Naive thymus-derived CD8-positive, alpha-beta T cell (primary cell): ENCODE results near the gene CTNNBIP1. TPM values are rescaled to one million over a fixed set of nuclear protein-coding genes. Genes with fewer than 3 reads are reported as not detected.
"Not testable (repeated sequence)": the region's sequence is repeated elsewhere in the genome, so short reads cannot be mapped to it uniquely, and the experiment has no call there.

ENCODE experiments used
- ATAC-seq, 2 donors: fragments of 150-1000 bp; cut with Tn5 transposase in 1 of 2; sonication (Bioruptor Pico), chemical (Tn5 transposase) in 1 of 2; 1 replicate in 1 of 2; 2 replicates in 1 of 2; pipeline ENCODE4 v1.10.0; 2021; ENCODE audit warnings: mild to moderate bottlenecking in 2 of 2, moderate library complexity in 2 of 2
- POLR2A ChIA-PET: fragments of 350-600 bp; sonication (Branson Sonifier 250); formaldehyde crosslinking; loops from one replicate; lab custom pipeline; 2021; ENCODE audit warnings: antibody characterized with exemption; lab: Charles Lee
- DNase-seq, 10 donors: peaks; one replicate each; pipeline versions ENCODE4 v3.0.0 to v3.0.0-alpha.2; 2020 to 2022
- H3K27ac Mint-ChIP-seq, 10 donors: one replicate each; pipeline ENCODE4 v1.8.0; 2020 to 2022; ENCODE audit warnings: mild to moderate bottlenecking in 10 of 10, mixed read lengths in 10 of 10, moderate library complexity in 4 of 10, inconsistent platforms in 1 of 10
- H3K27me3 Mint-ChIP-seq, 5 donors: one replicate each; pipeline ENCODE4 v1.8.0; 2021 to 2022; ENCODE audit warnings: mixed read lengths in 5 of 5
- H3K36me3 Mint-ChIP-seq, 3 donors: one replicate each; pipeline ENCODE4 v1.8.0; 2020 to 2022; ENCODE audit warnings: mixed read lengths in 3 of 3, mild to moderate bottlenecking in 2 of 3, inconsistent platforms in 1 of 3
- H3K4me1 Mint-ChIP-seq, 4 donors: one replicate each; pipeline ENCODE4 v1.8.0; 2021 to 2022; ENCODE audit warnings: mixed read lengths in 4 of 4
- H3K4me3 Mint-ChIP-seq, 10 donors: one replicate each; pipeline ENCODE4 v1.8.0; 2020 to 2022; ENCODE audit warnings: mild to moderate bottlenecking in 10 of 10, mixed read lengths in 10 of 10, moderate library complexity in 6 of 10, inconsistent platforms in 1 of 10
- H3K9me3 Mint-ChIP-seq, 9 donors: one replicate each; pipeline ENCODE4 v1.8.0; 2020 to 2022; ENCODE audit warnings: mixed read lengths in 9 of 9, mild to moderate bottlenecking in 3 of 9, inconsistent platforms in 1 of 9, moderate library complexity in 1 of 9
- polyA plus RNA-seq, 3 donors: library from polyadenylated mRNA; unstranded; fragments of 300-500 nt; fragmentation: Illumina TruSeq; gene quantifications; one replicate each; pipeline ENCODE4 v1.2.3, GENCODE V29; 2021
- total RNA-seq, 8 experiments: library from RNA in 2 of 8; stranded (reverse) in 2 of 8; gene quantifications; one replicate each; pipeline ENCODE4 v1.2.3 and lab custom pipeline; 2021 to 2026

CTNNBIP1 gene
- total RNA-seq (1 to 10 TPM; 7.5 to 8.9 TPM), polyA plus RNA-seq (10 to 100 TPM in 1 of 3 donors, 1 to 10 TPM in 2; 7.0 to 17.1 (median 9.9) TPM), total RNA-seq (lab: John Stamatoyannopoulos, UW) (4.0 to 12.1 (median 8.5) reads per million in 6 experiments)

GRCh38 chr1:9910076-9910422 is at the start of gene CTNNBIP1:
Gene CTNNBIP1, minus strand, starts transcription at chr1:9910269. Its CDS starts 38,205 bp downstream, at chr1:9872064.
- H3K4me1 Mint-ChIP-seq = peaks cover 23 to 42% (median 30%) of the 10 kb centered on the region in 4 donors
- DNase-seq (no peak), ATAC-seq (peak; percentile 78)
- peak within 1 kb of the TSS; percentile 93 to 99 (median 97) for H3K27ac Mint-ChIP-seq
- peak within 1 kb of the TSS; percentile 94 to 99 (median 96) for H3K4me3 Mint-ChIP-seq
- H3K36me3 Mint-ChIP-seq = no peaks in the 10 kb centered on the region
- H3K27me3 Mint-ChIP-seq = no peaks in the 10 kb centered on the region
- POLR2A ChIA-PET = interaction anchor here (1.2 kb wide), 1 partner anchor 34 kb away, joined by 4 read pairs; no protein-coding TSS in a partner anchor
- H3K9me3 Mint-ChIP-seq = no peaks in the 10 kb centered on the region

- Mint-ChIP-seq H3K27ac (no peak overlapping the region), H3K36me3 (peaks cover 0 to 2% (median 0%) of the 10 kb centered on the region in 3 donors), H3K4me1 (peaks cover 0 to 7% (median under 1%) of the 10 kb centered on the region in 4 donors), H3K4me3 (no peak overlapping the region), H3K9me3 (no peaks in the 10 kb centered on the region), H3K27me3 (no peaks in the 10 kb centered on the region)
- ATAC-seq (no peak), DNase-seq (no peak)
- POLR2A ChIA-PET = no interaction called here
Observed at GRCh38 chr1:9957726-9958125, 47.7 kb upstream of the CTNNBIP1 start.

- H3K27ac Mint-ChIP-seq = peak overlapping the region in 2 of 10 donors; percentile 11
Observed at GRCh38 chr1:9946315-9946714, 36.2 kb upstream of the CTNNBIP1 start.

GRCh38 chr1:9942939-9943788 is 33.1 kb upstream of the CTNNBIP1 start, which contains the start of the genes LZIC and NMNAT1:
Gene LZIC, minus strand, starts transcription at chr1:9943391. Its CDS starts 6,772 bp downstream, at chr1:9936619.
Gene NMNAT1, plus strand, starts transcription at chr1:9943475. Its CDS starts 28,599 bp downstream, at chr1:9972074.
- H3K9me3 Mint-ChIP-seq = no peaks in the 10 kb centered on the region
- peak; percentile 74 to 92 (median 84) for DNase-seq
- ATAC-seq = peak; percentile 95 to 96
- POLR2A ChIA-PET = interaction anchor here (0.5 to 1.6 kb wide), 9 partner anchors 8 to 487 kb away, joined by 3 to 7 read pairs (median 4); partner anchors contain the start of genes CENPS, CTNNBIP1 and UBE4B
- H3K4me3 Mint-ChIP-seq = peak within 1 kb of the TSS; percentile 97 to 99 (median 98)
- H3K27me3 Mint-ChIP-seq = no peaks in the 10 kb centered on the region
- peaks cover 0 to 27% (median 2%) of the 10 kb centered on the region in 3 donors for H3K36me3 Mint-ChIP-seq
- H3K27ac Mint-ChIP-seq = peak within 1 kb of the TSS; percentile 93 to 99 (median 98)
- H3K4me1 Mint-ChIP-seq = peaks cover 14 to 42% (median 34%) of the 10 kb centered on the region in 4 donors

More at GRCh38 chr1:9946315-9946714, 36.2 kb upstream of the CTNNBIP1 start:
- Mint-ChIP-seq H3K4me3 (no peak overlapping the region), H3K4me1 (peaks cover 15 to 45% (median 41%) of the 10 kb centered on the region in 4 donors), H3K36me3 (peaks cover 0 to 10% (median 2%) of the 10 kb centered on the region in 3 donors), H3K27me3 (no peaks in the 10 kb centered on the region), H3K9me3 (no peaks in the 10 kb centered on the region)
- POLR2A ChIA-PET = no interaction called here
- DNase-seq = no peak
- no peak for ATAC-seq

GRCh38 chr1:9942399-9942938 is 32.4 kb upstream of the CTNNBIP1 start:
- POLR2A ChIA-PET = interaction anchor here (1.0 to 1.5 kb wide), 4 partner anchors 9 to 488 kb away, joined by 3 to 4 read pairs (median 4); partner anchors contain the start of gene CENPS
- peak overlapping the region; percentile 60 to 99 (median 98) for H3K27ac Mint-ChIP-seq
- peak overlapping the region; percentile 97 to 99 (median 98) for H3K4me3 Mint-ChIP-seq
- peak in 5 of 10 donors; percentile 22 to 44 (median 27) for DNase-seq
- no peaks in the 10 kb centered on the region for H3K9me3 Mint-ChIP-seq
- H3K36me3 Mint-ChIP-seq = peaks cover 0 to 27% (median 2%) of the 10 kb centered on the region in 3 donors
- no peaks in the 10 kb centered on the region for H3K27me3 Mint-ChIP-seq
- peak; percentile 36 to 47 for ATAC-seq
- peaks cover 11 to 42% (median 32%) of the 10 kb centered on the region in 4 donors for H3K4me1 Mint-ChIP-seq

GRCh38 chr1:9929431-9930385 is 19.6 kb upstream of the CTNNBIP1 start:
- peaks cover 0 to 70% (median 11%) of the 10 kb centered on the region in 3 donors for H3K36me3 Mint-ChIP-seq
- no peak overlapping the region for H3K4me3 Mint-ChIP-seq
- H3K27ac Mint-ChIP-seq = peak overlapping the region in 2 of 10 donors; percentile 16 to 60
- peaks cover 0 to 2% (median under 1%) of the 10 kb centered on the region in 4 donors for H3K4me1 Mint-ChIP-seq
- H3K27me3 Mint-ChIP-seq = no peaks in the 10 kb centered on the region
- no peak for DNase-seq
- H3K9me3 Mint-ChIP-seq = no peaks in the 10 kb centered on the region
- POLR2A ChIA-PET = interaction anchor here (1.1 kb wide), 1 partner anchor 11 kb away, joined by 3 read pairs; no protein-coding TSS in a partner anchor
- ATAC-seq = no peak

GRCh38 chr1:9927259-9927658 is 17.2 kb upstream of the CTNNBIP1 start:
- Mint-ChIP-seq H3K9me3 (no peaks in the 10 kb centered on the region), H3K4me1 (no peaks in the 10 kb centered on the region), H3K4me3 (no peak overlapping the region), H3K36me3 (peaks cover 0 to 50% (median 1%) of the 10 kb centered on the region in 3 donors), H3K27me3 (no peaks in the 10 kb centered on the region), H3K27ac (peak overlapping the region in 1 of 10 donors; percentile 19)
- ATAC-seq (no peak), DNase-seq (no peak)
- POLR2A ChIA-PET = interaction anchor here (0.7 kb wide), 1 partner anchor 10 kb away, joined by 3 read pairs; no protein-coding TSS in a partner anchor

GRCh38 chr1:9922342-9922741 is 12.3 kb upstream of the CTNNBIP1 start:
- no peak overlapping the region for H3K4me3 Mint-ChIP-seq
- peaks cover 0 to 3% (median 0%) of the 10 kb centered on the region in 5 donors for H3K27me3 Mint-ChIP-seq
- DNase-seq = no peak
- ATAC-seq = no peak
- no peak overlapping the region for H3K27ac Mint-ChIP-seq
- peaks cover 0 to 9% (median 0%) of the 10 kb centered on the region in 3 donors for H3K36me3 Mint-ChIP-seq
- POLR2A ChIA-PET = no interaction called here
- peaks cover 0 to 3% (median 0%) of the 10 kb centered on the region in 4 donors for H3K4me1 Mint-ChIP-seq
- no peaks in the 10 kb centered on the region for H3K9me3 Mint-ChIP-seq

- no peak overlapping the region for H3K27ac Mint-ChIP-seq
- ATAC-seq = no peak
- POLR2A ChIA-PET = no interaction called here
- no peak overlapping the region for H3K4me3 Mint-ChIP-seq
- H3K36me3 Mint-ChIP-seq = no peaks in the 10 kb centered on the region
- peaks cover 0 to 3% (median 0%) of the 10 kb centered on the region in 4 donors for H3K4me1 Mint-ChIP-seq
- peaks cover 0 to 3% (median 0%) of the 10 kb centered on the region in 5 donors for H3K27me3 Mint-ChIP-seq
- no peak for DNase-seq
- no peaks in the 10 kb centered on the region for H3K9me3 Mint-ChIP-seq
Observed at GRCh38 chr1:9920606-9921005, 10.5 kb upstream of the CTNNBIP1 start.

GRCh38 chr1:9917901-9918300 is 7.8 kb upstream of the CTNNBIP1 start:
- ATAC-seq = no peak
- no peaks in the 10 kb centered on the region for H3K9me3 Mint-ChIP-seq
- POLR2A ChIA-PET = no interaction called here
- no peak overlapping the region for H3K4me3 Mint-ChIP-seq
- H3K4me1 Mint-ChIP-seq = peaks cover 0 to 3% (median 0%) of the 10 kb centered on the region in 4 donors
- DNase-seq = no peak
- no peaks in the 10 kb centered on the region for H3K36me3 Mint-ChIP-seq
- no peak overlapping the region for H3K27ac Mint-ChIP-seq
- peaks cover 0 to 3% (median 0%) of the 10 kb centered on the region in 5 donors for H3K27me3 Mint-ChIP-seq

GRCh38 chr1:9917495-9917894 is 7.4 kb upstream of the CTNNBIP1 start:
- H3K4me3 Mint-ChIP-seq, ATAC-seq, H3K9me3 Mint-ChIP-seq, H3K27ac Mint-ChIP-seq, DNase-seq, H3K4me1 Mint-ChIP-seq, H3K27me3 Mint-ChIP-seq, H3K36me3 Mint-ChIP-seq: not testable (repeated sequence)
- POLR2A ChIA-PET = interaction anchor here (0.6 to 0.7 kb wide), 2 partner anchors 260 to 311 kb away, joined by 3 to 7 read pairs; no protein-coding TSS in a partner anchor
